Choroid plexus epithelial cell (primary cell): ENCODE data around the gene OSGEPL1.
A peak's percentile ranks its signal among the peaks of the same experiment; 100 is the strongest.
"Not testable (repeated sequence)": the region's sequence is repeated elsewhere in the genome, so short reads cannot be mapped to it uniquely, and the experiment has no call there.

ENCODE experiments used
- DNase-seq: peaks from one replicate; pipeline ENCODE4 v3.0.0-alpha.2; 2010; ENCODE audit warnings: low read depth
- H3K4me3 ChIP-seq: 2 replicates; pipeline ENCODE4 v1.5.1; 2011; ENCODE audit warnings: low read depth, mild to moderate bottlenecking, control low read depth, low read length, moderate library complexity
- CTCF ChIP-seq: conservative IDR thresholded peaks from 2 replicates; pipeline ENCODE4 v1.5.1; 2011; ENCODE audit warnings: low read depth, mild to moderate bottlenecking, control low read depth, inconsistent platforms, low read length, moderate library complexity

The OSGEPL1 gene

GRCh38 chr2:189772212-189772611 is 9.6 kb upstream of the OSGEPL1 start:
- H3K4me3 ChIP-seq, result no peak overlapping the region
- DNase-seq, result no peak
- no peak for TF ChIP-seq CTCF

GRCh38 chr2:189770590-189771322 is 8.2 kb upstream of the OSGEPL1 start:
- no peak for TF ChIP-seq CTCF
- no peak for DNase-seq
- no peak overlapping the region for H3K4me3 ChIP-seq

- TF ChIP-seq CTCF, result no peak
- H3K4me3 ChIP-seq, result no peak overlapping the region
- peak; percentile 42 for DNase-seq
Measured at GRCh38 chr2:189763908-189764661, 1.5 kb upstream of the OSGEPL1 start.

- no peak for DNase-seq
- no peak for TF ChIP-seq CTCF
- peak overlapping the region; percentile 90 for H3K4me3 ChIP-seq
Measured at GRCh38 chr2:189762229-189762550, 402 bp downstream of the OSGEPL1 start.

DNA sequence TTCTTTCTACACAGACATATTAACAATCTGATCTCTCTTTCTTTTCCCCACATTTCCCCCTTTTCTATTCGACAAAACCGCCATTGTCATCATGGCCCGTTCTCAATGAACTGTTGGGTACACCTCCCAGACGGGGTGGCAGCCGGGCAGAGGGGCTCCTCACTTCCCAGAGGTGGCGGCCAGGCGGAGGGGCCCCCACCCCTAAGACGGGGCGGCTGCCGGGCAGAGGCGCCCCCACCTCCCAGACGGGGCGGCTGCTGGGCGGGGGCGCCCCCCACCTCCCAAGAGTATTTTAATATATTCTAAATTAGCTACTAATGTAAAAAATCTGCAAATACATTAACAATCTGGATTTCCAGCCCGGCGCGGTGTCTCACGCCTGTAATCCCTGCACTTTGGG is 2.4 kb downstream of the OSGEPL1 start:
- DNase-seq, H3K4me3 ChIP-seq: not testable (repeated sequence)

GRCh38 chr2:189756311-189756952 is 6.2 kb downstream of the OSGEPL1 start:
- TF ChIP-seq CTCF, result no peak
- no peak overlapping the region for H3K4me3 ChIP-seq
- no peak for DNase-seq

DNA sequence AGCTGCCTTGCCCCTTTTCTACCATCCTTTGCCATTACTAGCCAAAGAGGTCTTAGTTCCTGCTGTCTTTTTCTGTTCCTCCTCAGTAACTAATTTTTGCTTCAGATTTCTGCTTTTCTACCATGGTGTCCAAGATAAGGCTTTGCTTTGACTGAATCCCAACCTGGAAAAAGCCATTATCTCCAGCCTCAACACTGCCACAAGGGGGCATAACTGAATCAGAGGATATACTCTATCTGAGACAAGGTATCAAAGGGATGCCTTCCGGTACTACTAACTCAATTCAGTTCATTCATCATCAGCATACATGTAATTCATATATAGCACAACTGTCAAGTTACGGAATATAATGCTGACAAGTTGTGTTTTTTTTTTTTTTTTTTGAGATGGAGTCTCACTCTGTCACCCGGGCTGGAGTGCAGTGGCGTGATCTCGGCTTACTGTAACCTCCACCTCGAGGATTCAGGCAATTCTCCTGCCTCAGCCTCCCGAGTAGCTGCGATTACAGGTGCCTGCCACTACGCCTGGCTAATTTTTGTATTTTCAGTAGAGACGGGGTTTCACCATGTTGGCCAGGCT is 11.4 kb downstream of the OSGEPL1 start:
- DNase-seq, result peak; percentile 58

More for the DNA sequence above, 11.4 kb downstream of the OSGEPL1 start:
- H3K4me3 ChIP-seq, result no peak overlapping the region
- peak; percentile 80 for TF ChIP-seq CTCF
